NCI-H2227 (cell line): ENCODE results near the gene SLCO1B1.
"Not testable (repeated sequence)": the region's sequence is repeated elsewhere in the genome, so short reads cannot be mapped to it uniquely, and the experiment has no call there.

ENCODE experiments used
- DNase-seq: peaks from one replicate; lab custom pipeline; 2025; ENCODE audit not compliant: unreplicated experiment; lab: John Stamatoyannopoulos, UW

SLCO1B1 gene, protein sequence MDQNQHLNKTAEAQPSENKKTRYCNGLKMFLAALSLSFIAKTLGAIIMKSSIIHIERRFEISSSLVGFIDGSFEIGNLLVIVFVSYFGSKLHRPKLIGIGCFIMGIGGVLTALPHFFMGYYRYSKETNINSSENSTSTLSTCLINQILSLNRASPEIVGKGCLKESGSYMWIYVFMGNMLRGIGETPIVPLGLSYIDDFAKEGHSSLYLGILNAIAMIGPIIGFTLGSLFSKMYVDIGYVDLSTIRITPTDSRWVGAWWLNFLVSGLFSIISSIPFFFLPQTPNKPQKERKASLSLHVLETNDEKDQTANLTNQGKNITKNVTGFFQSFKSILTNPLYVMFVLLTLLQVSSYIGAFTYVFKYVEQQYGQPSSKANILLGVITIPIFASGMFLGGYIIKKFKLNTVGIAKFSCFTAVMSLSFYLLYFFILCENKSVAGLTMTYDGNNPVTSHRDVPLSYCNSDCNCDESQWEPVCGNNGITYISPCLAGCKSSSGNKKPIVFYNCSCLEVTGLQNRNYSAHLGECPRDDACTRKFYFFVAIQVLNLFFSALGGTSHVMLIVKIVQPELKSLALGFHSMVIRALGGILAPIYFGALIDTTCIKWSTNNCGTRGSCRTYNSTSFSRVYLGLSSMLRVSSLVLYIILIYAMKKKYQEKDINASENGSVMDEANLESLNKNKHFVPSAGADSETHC

DNA sequence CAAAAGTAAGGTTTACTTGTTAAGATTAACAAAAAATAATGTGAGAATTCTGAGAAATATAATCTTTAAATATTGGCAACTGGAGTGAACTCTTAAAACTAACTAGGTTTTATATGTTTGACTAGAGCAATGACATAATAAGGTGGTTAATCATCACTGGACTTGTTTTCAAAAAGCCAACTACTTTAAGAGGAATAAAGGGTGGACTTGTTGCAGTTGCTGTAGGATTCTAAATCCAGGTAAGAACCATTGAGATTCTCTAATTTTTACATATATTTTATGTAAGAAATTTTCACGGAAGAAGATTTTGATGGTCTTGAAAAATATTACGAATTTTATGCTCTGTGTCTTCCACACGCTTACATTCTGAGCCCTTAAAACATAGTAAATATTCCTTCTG is at the start of gene SLCO1B1:
Gene SLCO1B1 (plus strand): TSS at position 197 of the 400 bp plus-strand sequence. CDS start 10,381 bp downstream, outside the sequence.
- no peak for DNase-seq

GRCh38 chr12:21084753-21085152 is 46.2 kb upstream of the SLCO1B1 start:
- not testable (repeated sequence) for DNase-seq

DNA sequence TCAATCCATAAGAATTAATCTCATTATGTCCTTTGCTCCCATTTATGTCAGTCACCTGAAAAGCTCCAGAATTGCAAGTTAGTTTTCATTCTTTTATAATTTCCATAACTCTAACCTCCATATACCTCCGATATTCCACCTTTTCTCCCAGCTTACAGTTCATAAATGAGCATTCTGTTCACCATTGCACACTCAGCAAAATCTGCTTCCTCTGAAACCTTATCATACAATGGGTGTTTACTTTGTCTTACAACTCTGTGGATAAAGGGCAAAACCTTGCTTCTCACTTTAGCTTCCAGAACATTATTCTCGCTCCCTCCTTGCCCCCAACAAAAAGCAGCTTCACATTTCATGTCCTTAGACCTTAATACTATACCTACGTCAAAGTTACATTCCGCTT is 19.3 kb upstream of the SLCO1B1 start:
- no peak for DNase-seq

DNA sequence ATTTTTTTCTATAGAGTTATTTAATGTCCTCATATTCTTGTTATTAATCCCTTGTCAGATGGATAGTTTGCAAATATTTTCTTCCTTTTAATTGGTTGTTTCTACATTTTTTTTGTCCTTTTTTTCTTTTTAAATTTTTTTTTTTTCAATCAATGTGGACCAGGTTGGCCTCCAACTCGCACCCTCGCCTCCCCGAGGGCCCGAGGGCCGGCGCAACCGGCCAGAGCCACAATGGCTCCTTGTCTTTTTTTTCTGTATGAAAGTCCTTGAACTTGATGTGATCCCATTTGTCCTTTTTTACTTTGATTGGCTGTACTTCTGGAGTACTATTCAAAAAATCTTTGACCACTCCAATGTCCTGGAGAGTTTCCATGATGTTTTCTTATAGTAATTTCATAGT is 17.7 kb upstream of the SLCO1B1 start:
- no peak for DNase-seq

DNA sequence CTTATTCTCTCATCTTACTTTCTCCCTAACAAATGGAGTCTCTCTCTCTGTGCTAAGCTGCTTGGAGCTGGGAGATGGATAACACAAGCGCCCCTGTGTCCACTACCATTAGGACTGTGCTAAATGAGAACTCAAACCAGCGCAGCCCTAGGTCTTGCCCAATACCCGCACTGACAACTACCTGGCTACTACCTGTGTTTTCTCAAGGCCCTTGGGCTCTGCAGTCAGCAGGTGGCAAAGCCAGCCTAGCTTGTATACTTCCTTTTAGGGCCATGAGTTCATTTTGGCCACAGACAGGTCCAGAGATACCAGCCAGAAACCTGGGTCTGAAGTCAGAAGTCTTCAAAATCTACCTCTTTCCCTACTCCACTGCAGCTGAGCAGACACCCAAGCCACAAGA is 13.0 kb upstream of the SLCO1B1 start:
- no peak for DNase-seq

DNA sequence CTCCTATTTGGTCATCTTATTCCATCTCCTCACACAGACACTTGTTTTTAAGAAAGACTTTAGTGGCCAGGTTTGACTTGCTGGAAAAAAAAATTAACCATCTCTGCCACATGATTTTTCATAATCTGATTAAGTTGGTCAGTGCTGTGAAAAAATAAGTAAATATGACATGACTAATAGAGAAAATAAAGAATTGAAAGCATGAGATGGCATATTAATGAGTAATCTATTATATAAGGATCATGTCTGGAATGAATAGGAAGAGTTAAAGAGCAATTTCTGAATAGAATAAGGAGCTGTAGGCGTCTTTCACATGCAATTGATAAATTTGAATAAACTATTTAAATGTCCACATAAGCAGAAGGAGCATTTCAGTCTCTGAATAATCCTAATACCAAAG is 12.2 kb upstream of the SLCO1B1 start:
- DNase-seq: no peak

DNA sequence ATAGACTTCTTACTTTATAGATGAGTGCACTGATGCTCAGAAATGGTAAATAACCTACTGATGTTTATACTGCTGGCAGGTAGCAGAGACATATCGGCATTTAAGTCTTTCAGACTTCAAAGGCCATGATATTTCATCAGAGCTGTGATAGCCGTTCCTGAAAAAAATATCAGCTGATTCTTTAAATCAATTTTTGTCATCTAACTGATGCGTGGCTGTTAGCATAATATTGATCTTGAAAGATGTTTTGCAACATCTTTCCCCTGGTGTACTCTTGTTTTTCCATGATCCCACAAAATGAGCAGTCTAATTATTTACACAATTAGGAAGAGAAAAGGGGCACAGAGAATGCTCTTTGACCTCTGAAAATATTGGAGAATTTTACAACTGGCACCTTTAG is 1.6 kb upstream of the SLCO1B1 start:
- no peak for DNase-seq

DNA sequence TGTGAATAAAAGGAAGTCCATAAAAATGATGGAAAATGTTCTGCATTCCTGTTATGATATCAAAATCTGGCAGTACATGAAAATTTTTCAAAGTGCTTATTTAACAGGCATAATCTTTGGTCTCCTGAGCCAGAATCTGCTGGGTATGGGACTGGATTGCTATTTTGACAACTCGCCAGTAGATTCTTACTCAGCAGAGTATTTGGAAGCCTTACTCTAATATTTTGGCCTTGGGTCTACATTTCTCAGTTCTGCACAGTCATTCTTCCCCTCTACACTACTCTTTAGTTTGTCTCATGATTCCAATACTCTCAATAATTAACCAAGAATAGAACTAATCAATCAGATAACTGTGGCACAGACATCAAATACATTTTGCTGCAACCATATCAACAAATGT is 1.1 kb upstream of the SLCO1B1 start:
- no peak for DNase-seq

GRCh38 chr12:21137318-21137999 is 6.5 kb downstream of the SLCO1B1 start:
- DNase-seq: not testable (repeated sequence)

DNA sequence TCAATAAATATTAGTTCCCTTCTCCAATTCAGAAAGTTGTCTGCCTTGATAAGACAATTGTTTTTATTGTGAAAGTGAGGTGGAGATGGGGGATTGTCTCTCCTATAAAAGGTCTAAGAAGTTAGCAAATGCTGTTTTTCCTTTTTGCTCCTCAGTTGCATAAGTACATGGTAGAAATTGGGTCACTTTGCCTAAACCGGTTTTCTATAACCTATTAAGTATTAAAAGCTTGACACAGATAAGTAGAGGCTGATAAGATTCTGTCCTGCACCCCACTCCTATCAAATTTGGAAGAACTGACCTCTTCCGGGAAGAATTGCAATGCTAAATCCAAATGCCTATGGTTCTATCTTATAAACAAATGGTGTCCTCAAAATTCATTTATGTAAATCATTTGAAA is 7.0 kb downstream of the SLCO1B1 start:
- no peak for DNase-seq

DNA sequence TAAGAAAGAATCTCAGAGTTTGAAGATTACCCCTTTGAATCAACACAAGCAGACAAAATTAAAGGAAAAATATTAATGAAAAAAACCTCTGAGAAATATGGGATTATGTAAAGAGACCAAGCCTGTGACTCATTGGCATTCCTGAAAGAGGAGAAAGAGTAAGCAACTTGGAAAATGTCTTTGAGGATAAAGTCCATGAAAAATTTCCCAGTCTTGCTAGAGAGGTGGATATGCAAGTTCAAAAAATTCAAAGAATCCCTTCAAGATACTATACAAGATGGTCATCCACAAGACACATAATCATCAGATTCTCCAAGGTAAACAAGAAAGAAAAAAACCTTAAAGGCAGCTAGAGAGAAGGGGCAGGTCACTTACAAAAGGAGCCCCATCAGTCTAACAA is 13.3 kb downstream of the SLCO1B1 start:
- no peak for DNase-seq

DNA sequence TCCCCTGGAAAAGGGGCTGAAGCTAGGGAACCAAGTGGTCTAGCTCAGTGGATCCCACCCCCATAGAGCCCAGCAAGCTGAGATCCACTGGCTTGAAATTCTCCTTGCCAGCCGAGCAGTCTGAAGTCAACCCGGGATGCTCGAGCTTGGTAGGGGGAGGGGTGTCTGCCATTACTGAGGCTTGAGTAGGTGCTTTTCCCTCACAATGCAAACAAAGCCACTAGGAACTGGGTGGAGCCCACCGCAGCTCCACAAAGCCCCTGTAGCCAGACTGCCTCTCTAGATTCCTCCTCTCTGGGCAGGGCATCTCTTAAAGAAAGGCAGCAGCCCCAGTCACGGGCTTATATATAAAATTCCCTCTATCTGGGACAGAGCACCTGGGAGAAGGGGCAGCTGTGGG is 18.9 kb downstream of the SLCO1B1 start:
- not testable (repeated sequence) for DNase-seq

DNA sequence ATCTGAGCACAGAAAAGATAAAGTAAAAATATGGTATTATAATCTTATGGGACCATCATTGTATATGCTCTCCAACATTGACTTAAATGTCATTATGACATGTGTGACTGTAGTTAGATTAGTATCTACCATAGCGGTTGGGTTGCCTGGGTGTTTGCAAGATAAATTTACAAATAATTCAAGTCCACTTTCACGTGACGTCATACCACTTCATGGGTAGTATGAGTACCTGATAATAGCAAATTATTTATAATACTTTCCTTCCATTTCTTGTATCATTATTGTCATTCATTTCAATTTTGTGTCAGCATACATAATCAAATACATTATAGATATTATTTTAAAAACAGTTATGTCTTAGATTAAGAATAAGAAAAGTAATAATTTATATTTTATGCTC is 20.2 kb downstream of the SLCO1B1 start:
- no peak for DNase-seq

DNA sequence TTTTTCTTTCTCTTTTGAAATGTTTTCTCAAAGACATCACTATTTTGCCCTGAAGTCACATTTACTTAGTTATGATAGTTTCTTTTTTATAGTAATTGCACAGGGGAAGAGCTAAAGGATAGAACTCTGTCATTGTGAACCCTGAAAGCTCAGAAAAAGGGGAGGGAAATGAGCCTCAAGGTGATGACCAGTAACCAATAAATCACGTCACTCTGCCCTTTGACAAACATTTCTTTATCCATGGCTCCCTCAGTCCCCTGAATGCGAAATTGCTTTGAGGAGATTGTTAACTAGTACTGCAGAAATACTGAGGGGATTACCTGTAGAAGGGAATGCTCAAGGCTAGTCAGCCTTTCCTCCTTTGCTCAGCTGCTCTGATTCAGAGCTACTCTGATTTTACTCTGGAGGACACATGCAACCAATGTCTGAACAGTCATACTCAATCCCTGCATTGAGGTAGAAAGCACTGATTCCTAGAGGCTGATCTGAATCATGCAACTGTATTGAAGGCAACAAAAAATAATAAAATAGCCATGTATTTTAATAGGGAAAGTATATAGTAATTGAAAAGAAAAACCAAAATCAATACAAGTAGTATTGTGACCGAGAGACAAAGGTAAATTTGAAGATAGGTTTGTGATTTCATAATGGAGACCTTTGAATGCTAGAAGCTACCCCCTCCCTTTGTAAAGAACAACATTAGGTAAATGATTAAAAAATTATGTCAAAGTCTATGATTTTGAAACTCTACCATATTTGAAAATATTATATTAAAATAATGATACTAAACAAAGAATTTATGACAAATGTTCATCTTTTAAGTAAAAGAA is 24.7 kb downstream of the SLCO1B1 start:
- DNase-seq: no peak

DNA sequence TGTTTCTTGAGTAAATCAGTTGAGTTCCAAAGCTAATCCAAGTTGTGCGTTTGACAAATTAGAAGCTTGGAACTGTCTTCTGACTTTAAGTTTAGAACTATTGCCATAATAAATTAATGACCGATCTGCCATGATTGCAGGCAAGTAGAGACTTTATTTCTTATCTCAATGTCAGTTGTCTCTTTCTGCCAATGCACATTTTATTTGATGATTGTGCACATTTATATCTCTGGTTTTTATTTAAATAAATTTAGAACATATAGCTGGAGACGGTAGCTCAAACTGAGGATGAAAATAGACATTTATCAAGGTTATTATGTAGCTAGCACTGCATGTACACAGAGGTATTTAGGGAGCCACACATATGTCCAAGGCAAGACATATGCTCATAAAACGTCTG is 34.1 kb downstream of the SLCO1B1 start:
- no peak for DNase-seq

- DNase-seq: peak; percentile 13
These were observed 39.0 kb downstream of the SLCO1B1 start for GRCh38 chr12:21169878-21170472.

GRCh38 chr12:21172079-21172478 is 41.1 kb downstream of the SLCO1B1 start:
- DNase-seq: no peak

DNA sequence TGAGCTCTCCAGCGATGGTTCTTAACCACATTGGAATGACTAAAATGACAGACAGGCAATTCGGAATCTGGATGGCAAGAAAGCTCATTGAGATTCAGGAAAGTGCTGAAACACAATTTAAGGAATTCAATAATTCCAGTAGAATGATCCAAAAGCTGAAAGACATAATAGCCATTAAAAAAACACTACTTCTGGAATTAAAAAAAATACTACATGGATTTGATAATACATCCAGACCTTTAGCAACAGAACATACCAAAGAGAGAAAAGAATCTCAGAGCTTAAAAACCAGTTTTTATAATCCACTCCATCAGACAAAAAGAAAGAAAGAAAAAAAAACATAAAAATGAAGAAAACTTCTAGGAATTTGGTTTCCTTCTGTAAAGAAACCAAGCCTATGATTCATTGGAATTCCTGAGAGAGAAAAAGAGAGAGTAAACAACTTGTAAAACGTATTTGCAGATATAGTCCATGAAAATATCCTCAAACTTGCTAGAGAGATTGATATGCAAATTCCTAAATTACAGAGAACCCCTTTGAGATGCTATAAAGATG is 52.8 kb downstream of the SLCO1B1 start:
- DNase-seq: no peak

- DNase-seq: no peak
These were observed 59.0 kb downstream of the SLCO1B1 start for GRCh38 chr12:21190016-21190415.

- DNase-seq: peak; percentile 46
These were observed 83.4 kb downstream of the SLCO1B1 start for GRCh38 chr12:21214433-21214832.
